ENCODE results near the gene SAMD11.
A peak's percentile ranks its signal among the peaks of the same experiment; 100 is the strongest.

SAMD11 gene

DNA sequence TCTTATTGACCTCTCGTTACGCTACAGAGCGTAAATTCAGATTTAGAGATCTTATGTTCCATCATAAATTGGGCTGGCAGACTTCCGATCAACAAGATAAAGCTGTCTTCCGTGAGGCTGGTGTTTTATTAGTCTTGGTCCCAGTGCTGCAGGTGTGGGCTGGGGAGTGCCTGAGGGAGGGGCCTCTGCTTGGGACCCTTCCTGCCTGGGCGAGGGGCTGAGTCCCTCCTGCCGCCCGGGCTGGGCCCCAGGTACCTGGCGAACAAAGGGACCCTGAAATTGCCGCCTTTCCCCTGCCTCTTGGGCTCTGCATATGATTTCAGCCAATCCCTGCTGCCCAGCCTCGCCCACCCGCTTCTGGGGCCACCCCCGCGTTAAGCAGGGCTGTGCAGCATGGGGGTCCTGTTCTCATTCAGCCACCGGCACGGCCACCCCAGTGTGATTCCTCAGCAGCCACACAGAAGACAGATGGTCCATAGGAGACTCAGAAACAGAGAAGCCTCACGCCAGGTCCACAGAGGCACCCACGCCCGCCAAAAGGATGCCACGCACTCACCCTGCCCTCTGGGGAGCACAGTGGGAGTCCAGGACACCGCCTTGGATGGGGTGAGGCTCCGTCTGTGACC, 6.1 kb upstream of the SAMD11 start:
- no peak for DNase-seq

GRCh38 chr1:918353-918752, 5.4 kb upstream of the SAMD11 start:
- no peak for DNase-seq

DNA sequence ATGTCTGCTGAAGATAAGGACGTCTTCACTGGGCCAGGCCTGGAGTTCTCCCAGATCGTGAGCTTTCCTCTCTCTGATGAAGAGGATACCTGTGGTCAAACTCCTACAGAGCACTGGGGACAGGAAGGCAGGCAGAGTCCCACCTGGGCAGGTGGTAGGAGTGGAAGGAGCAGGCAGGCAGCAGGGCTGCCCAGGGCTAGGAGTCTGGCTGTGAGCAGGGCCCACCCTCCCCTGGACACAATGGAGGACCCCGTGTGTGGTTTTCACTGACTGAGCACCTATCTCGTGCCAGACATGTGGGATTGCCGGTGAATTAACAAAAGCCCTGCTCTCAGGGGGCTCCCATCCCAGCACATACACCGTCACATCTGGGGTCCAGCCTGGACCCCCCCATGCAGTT, 4.9 kb upstream of the SAMD11 start:
- DNase-seq, result no peak

DNA sequence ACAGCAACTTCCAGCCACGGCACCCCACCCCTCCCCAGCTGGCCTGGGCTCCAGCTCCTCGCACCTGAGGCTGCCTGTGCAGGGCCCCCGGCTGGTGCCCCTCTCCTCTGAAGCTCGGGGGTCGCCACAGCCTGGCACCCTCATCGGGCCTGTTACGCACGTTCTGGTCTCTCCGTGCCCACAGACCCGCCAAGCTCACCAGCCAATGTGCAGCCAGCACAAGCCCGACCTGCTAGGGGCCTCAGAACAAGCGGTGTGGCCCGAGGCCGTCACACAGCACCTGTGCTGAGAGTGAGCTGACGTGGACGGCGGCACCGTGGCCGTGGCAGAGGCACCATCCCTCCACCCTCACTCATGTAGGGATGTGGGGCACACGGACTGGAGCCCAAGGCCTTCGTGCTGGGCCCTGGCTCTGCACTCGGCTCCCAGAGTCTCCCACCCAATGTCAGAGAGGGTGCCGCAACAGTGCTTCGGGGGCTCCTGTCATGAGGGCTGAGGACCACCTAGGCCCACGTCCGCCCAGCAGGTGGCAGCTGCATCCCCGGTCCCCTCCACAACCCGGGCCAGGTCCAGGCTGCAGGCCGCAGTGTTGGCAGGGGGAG, 4.4 kb upstream of the SAMD11 start:
- no peak for DNase-seq

- no peak for DNase-seq
Observed at GRCh38 chr1:920010-920409, 3.7 kb upstream of the SAMD11 start.

DNA sequence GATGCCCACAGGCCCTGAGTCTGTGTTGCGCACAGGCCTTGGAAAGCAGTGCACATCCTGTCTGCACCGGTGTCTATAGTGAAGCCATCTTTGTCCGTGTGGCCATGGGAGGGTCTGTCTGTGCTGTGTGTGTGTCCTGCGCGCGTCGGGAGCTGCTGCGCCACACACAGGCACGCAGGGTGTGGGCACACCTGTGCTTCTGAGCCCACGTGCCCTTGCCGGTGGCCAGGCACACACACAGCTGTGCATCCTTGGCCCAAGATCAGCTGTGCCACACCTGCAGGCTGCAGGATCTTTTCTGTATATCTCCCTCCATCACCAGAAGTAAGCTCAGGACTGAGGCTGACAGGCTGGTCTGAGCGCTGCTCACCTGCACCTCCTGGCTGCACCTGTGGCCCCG, 3.2 kb upstream of the SAMD11 start:
- DNase-seq, result no peak

DNA sequence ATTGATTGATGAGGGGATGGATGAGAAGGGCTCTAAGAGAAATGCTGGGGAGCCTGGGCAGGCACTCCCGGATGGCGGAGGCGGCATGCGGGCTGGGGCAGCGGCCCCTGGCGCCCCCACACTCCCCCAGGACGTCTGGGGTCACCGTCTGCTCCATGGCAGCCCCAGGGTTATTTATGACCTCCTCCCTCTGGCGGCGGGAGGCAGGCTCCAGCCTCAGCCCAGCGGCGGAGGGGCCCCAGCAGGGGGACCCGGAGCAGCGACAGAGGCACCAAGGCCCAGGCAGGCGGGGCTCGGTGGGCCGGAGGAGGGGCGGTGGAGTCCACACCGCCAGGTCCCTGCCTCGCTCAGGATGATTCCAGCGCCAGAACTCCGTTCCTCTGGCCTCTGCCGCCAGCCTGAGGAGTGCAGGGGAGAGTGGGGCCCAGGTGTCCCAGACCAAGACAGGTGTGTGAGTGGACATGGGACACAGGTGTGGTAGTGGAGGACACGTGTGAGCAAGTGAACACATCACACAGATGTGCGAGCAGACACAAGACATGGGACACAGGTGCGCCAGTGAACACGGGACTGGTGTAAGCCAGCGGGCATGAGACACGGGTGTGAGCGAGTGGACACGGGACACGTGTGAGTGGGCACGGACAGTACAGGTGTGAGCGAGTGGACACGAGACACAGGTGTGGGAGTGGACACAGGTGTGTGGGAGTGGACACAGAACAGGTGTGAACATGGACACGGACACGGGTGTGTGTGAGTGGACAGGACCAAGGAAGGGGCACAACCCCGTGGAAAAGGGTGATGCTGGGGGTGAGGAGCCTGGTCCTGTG, 2.5 kb upstream of the SAMD11 start:
- peak; percentile 39 for DNase-seq

GRCh38 chr1:923991-924655, 400 bp downstream of the SAMD11 start:
- no peak for DNase-seq

- no peak for DNase-seq
Observed at GRCh38 chr1:924656-925560, 1.2 kb downstream of the SAMD11 start.

- DNase-seq, result no peak
Observed at GRCh38 chr1:925561-926421, 2.1 kb downstream of the SAMD11 start.

DNA sequence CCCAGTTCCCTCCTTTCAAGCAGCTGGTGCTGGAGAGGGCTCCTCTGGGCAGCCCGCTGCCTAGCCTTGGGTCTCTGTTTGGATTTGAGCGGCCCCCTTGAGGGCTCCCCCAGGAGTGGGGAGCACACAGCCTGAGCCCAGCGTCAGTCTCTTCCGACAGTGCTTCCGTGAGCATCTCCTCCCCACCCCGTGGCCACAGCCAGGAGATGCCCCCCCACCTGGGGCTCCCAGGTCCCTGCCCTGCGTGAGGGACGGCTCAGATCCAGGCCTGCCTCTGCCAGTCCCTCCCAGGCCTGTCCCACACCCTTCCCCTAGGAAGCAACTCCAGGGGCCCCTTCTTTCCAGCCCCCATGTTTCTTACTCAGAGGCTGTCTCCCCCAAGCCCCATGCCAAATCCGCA, 3.5 kb downstream of the SAMD11 start:
- no peak for DNase-seq

GRCh38 chr1:927748-928147, 4.0 kb downstream of the SAMD11 start:
- DNase-seq, result no peak

GRCh38 chr1:928825-929661, 5.3 kb downstream of the SAMD11 start:
- no peak for DNase-seq

- no peak for DNase-seq
Observed at GRCh38 chr1:929712-930632, 6.2 kb downstream of the SAMD11 start.

GRCh38 chr1:930633-931138, 7.0 kb downstream of the SAMD11 start:
- no peak for DNase-seq

GRCh38 chr1:931380-932172, 7.9 kb downstream of the SAMD11 start:
- DNase-seq, result no peak

- DNase-seq, result no peak
Observed at GRCh38 chr1:932173-932510, 8.4 kb downstream of the SAMD11 start.

- no peak for DNase-seq
Observed at GRCh38 chr1:932776-933602, 9.3 kb downstream of the SAMD11 start.
